NCI-H2227 treated with DMSO at 0.1 percent for 48 hours (cell line): ENCODE data around the gene PARS2.

Source experiments
- DNase-seq: peaks from one replicate; lab custom pipeline; 2025; lab: John Stamatoyannopoulos, UW

The PARS2 gene

DNA sequence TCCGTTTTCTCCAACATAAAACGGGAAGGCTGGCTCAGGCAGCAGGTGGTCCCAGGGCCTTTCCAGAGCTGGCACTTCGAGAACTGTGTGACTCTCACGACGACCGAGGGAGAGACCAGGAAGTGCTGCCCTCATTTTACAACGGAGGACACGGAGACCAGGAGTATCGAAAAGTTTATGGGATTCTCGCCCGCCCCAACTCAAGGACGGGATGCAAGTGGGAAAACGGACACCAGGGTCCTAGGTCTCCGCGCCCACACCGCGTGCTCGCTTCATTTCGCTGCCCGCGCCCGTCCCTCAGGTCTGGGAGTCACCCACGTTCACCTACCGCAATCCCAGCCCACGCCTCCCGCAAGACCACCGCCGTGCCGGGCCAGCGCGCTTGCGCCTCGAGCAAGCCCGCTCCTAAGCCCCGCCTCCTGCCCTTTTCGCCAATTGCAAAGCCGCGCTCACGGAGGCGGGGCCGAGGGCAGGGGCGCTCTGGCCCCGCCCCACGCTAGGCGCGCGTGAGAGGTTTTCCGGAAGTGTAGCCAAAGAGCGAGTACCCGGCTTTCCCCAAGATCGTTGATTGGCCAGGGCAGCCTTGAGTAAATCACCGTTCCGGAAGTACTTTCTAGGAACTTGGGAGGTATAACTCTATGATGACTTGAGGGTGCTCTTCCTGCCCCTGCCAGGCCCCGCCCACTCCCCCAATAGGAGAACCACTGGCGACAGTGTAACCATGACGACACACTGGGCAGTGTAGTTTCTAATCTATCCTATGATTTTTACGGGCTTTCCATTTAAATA, at the start of gene PARS2:
PARS2 (minus strand) TSS at position 391 of the 789 bp plus-strand sequence. CDS start 5,362 bp downstream, outside the sequence.
- peak; percentile 99 for DNase-seq

DNA sequence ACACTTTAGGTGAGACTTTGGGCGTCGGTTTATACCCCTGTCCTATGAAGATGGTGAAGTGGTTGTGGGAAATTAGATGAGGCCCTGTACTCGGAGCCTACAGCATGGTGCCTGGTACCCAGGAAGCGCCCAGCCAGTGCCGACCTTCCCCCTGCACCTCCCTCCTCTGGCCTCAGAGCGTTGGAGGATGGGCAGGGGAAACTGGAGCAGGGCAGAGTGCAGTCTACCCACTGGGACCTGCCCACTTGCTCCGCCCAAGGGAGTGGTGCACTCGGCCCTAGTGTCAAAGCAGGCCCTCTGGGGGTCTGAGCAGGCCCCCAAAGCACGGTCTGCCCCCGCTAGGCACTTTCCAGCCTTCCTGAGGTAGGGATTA, 49.8 kb upstream of the PARS2 start:
- DNase-seq = no peak

DNA sequence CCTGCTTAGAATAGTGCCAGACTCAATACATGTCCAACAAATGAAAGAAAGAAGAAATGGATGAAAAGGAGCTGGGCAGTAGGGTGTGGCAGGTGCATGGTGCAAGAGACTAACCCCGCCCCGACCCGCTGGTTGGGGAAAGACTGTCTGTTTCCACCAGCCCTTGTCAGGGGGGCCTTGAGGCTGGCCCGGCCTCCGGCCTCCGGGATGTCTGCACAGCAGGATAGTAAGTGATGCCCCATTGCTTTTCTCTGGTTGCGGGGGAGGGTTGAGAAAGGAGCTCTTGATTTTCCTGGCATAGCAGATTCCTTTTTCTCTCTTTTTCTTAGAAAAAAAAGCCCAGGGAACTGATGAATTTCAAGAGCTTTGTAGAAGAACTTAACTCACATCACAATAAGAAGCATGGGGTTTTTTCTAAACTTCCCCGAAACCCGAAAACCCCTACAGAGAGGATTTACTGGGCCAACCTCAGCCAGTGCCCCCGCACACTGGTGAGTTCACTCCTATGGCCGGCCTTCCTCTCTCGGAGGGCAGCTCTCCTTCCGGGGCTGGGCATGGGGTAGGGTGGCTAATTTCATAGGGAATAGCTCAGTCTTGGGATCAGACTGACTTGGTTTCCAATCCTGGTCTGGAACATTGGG, 49.3 kb upstream of the PARS2 start:
- no peak for DNase-seq

DNA sequence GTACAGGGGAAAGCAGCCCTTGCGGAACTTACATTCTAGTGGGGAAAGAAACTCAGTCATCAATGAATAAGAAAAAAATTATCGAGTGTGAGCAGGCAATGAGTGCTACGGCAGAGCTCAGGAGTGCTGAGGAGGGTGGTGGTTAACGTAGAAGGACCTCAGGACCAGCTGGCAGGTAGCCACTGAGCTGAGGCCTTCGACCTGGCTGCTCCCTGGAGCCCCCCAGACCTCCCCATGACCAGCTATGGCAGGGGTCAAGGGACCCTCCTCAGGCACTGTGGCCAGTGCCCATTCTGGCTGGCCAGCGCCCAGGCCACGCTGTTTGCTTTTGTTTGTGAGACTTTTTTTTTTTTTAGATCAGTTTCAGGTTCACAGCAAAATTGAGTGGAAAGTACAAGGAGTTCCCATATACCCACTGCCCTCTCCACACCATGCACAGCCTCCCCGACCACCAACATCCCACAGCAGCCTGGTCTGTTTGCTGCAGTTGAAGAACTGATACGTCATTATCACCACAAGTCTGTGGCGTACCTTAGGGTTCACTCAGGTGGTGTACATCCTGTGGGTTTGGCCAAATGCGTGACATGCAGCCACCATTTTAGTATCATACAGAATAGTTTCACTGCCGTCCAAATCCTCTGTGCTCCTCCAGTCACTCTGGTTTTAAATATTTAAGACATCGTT, 48.6 kb upstream of the PARS2 start:
- no peak for DNase-seq

DNA sequence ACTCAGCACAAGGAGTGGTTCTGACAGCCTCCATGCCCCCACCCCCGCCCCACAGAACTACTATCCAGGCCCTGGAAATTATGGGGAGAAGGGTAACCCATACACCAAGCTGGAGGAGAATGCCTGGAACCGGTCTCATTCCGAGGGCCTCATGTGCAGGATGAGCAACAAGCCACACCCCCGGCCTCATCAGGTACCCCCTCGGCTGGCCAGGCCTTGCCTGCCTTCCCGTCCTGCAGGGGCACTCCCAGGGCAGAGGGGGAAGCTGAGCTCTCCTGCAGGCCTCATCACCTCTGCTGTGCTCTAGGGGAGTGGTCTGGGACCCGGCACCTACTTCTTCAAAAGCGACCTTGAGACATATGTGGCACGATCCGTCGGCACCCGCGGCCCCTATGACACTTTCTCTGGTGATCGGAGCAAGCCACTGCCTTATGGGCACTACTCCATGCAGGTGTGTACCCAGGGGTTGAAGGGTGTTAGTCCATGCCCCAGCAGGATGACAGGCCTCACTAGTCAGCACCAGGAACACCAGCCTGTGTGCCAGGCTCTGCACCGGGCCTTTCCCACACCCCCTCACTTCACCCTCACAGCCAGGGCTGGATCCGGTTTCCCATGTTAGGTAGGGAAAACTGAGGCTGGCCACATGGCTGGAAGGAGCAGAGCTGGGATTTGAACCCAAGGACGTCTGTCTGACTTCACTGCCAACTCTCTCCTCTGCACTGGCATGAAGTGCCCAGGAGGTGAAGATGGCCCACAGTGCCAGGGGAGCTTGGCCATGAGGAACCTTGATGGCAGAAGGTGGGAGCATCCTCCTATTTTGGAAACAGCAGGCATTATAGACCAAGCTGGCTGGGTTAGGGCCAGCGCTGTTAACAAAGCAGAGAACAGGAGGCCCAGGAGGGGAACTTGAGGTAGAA, 47.7 kb upstream of the PARS2 start:
- DNase-seq = no peak

DNA sequence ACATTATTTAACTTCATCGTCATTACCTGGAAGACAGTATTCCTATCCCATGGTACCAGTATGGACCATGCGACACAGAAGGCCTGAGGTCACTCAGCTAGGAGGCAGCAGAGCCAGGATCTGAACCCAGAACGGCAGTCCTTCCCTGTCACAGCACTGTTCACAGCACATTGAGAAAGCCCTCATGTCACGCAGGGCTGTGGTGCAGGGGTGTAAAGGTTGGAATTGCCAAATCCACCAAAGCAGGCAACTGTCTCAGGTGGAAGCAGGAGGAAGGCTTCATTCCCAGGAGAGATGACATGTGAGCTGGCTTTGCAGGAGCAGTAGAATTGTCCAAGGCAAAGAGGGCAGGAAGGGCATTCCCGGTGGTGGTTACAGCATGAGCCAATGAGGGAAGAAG, 46.7 kb upstream of the PARS2 start:
- no peak for DNase-seq

DNA sequence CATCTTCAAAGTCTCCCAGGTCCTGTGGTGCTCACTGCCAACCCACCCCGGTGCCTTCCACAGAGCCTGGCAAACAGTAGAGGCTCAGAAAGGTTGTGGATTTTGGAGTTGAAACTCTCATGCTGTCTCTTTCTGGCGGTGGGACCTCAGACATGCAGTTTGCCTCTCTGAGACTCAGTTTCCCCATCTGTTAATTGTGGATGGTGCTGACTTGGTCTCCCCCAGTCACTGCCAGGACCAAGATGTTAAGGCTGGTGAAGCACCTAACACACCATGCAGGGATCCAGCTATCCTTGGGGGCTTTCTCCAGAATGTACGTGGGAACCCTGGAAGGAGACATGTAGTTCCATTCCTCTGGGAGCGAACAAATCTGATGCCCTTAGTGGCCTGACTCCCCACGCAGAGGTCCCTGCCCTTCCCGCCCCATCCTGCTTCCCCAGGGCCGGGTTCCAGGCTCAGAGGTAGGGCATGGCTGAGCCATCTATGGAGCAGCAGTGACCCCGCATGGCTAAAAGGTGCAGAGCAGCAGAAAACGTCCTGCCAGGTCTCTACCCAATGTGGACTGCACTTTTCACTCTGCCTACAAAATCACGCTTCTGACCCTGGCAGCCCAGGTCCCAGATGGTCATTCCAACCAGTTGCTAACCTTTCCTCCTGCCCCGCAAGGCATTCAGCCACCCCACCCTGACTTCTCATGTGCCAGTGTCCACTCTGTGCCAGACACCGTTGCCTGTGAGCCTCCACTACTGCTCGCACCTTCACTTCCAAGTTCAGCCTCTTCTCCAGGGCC, 46.0 kb upstream of the PARS2 start:
- DNase-seq = peak; percentile 31

DNA sequence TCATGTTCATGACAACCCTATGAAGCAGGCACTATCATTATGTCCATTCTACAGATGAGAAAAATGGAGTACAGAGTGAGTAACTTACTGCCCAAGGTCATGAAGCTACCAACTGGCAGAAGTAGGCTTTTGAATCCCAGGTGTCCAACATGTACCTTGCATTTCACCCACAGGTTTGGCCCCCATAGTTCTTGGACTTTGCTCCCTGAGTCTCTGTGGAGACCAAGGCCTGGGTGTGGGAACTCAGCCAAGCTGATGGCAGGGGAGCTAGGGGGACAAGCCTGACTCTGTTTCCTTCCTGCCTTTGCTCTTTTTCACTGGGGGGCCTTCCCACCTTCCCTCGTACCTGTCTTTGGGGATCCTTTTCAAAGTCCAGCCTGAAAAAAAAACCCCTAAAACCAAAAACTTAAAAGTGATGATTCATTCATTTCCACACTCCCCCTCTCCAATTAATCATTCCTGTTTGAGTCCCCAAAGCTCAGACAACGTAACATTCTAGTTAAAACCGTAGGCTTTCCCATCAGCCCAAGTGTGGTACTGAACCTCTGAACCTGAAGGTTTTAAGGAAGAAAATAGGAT, 45.3 kb upstream of the PARS2 start:
- no peak for DNase-seq

DNA sequence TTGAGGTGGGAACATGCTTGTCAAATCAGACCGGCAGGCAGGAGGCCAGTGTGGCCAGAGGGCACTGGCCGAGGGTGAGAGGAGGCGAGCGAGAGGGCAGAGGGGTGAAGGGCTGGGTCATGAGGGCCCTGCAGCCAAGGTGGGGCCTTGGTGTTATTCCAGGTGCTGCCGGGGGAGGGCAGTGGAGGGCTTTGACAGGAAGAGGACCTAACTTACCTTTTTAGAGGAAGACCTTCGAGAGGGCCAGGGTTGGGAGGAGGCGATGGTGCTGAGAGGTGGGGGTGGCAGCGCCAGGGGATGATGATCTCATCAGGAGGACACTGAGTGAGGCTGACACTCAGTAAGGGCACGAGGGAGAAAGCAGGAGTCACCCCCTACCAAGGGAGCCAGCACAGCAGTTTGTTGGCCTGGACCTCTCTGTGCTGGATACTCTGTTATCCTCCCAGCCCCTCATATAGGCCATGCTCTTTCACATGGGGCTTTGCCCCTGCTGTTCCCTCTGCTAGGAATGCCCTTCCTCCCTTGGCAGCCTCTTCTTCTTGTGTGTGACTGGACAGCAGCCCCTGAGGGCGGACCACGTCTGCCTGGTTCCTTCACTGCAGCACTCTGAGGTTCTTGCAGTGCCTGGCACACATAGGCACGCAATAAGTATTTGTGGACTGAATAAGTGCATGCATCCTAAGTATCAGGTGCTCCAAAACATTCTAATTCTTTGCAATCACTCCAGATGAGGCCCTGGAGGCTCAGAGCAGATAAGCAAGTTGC, 44.3 kb upstream of the PARS2 start:
- DNase-seq = no peak

DNA sequence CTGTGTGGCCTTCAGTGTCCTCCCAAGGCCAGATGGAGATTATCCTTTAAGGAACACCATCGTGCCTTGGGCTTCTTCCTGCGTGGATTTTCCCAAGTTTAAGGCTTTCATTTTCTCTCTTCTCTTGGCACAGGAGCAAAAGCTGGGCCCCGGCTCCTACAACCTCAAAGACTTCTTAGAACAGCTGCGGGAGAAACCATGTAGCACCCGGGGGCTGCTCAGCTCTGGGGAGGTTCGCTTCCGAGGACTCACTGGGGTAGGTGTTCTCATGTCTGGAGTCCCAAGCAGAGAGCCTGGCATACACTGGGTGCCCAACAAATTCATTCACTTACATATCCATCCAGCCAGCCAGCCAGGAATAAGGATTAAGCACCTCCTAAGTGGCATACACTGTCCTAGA, 43.4 kb upstream of the PARS2 start:
- no peak for DNase-seq

DNA sequence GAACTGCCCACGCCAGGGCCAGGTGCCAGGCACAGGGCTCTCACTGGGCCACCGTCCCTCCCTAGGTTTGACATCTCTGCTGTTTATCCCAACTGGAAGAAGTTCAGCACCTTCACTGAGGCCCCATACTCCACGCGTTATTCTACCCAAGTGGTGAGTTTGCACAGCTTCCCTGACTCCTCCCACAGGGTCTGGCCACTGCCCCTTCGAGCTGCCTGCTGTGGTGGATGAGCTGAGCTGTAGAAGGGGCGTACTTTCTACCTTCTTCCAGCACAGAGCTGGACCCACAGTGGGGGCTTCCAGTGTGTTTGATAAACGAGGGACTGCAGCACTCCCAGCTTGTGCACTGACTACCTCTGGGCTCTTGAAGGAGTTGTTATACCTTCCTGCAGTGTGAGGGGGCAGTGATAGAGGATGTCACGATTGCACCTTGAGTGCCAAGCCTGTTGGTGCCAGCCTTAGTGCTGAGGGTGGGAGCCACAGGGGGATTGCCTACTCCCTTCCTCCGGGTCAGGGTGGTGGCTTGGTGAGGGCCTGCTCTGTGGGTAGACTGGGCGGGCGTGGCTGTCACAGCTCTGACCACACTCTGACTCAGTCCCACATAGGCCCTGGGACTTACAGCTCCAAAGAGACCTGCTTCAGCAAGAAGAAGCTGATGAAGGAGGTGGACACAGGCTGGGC, 42.7 kb upstream of the PARS2 start:
- DNase-seq = no peak

DNA sequence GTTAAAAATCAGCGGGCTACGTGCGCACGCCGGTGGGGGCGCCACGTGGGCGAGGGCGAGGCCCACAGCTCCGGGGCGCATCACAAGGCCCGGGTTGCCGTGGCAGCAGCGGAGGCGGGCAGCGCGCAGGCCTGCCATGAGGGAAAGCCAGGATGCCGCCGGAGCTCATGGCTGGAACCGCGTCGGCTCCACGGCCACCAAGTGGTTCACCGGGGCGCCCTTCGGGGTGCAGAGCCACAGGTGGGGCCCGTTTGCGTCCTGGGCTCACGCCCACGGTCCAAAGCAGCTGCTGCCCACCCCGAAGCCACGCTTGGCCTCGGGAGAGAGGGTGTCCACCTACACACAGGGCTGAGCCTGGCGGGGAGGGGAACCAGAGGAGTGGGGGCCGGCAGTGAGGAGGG, 41.7 kb upstream of the PARS2 start:
- DNase-seq = no peak

DNA sequence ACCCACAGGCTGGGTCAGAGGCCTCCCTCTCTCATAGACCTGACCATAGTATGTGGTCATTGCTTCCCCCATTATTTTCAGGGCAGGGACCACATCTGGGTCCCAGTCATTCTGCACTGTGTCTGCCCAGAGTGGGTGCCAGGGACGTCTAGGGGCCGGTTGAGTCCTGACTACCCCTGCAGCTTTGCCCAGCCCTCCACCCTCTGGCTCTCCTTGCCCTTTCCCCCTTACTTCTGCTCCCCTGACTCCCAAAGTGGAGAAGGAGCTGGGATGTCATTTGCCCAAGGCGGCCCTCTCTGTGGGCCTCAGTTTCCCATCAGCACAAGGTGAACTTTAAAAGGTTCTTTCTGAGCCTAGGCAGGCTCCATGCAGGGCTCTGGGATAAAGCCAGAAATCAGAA, 41.1 kb upstream of the PARS2 start:
- DNase-seq = no peak

DNA sequence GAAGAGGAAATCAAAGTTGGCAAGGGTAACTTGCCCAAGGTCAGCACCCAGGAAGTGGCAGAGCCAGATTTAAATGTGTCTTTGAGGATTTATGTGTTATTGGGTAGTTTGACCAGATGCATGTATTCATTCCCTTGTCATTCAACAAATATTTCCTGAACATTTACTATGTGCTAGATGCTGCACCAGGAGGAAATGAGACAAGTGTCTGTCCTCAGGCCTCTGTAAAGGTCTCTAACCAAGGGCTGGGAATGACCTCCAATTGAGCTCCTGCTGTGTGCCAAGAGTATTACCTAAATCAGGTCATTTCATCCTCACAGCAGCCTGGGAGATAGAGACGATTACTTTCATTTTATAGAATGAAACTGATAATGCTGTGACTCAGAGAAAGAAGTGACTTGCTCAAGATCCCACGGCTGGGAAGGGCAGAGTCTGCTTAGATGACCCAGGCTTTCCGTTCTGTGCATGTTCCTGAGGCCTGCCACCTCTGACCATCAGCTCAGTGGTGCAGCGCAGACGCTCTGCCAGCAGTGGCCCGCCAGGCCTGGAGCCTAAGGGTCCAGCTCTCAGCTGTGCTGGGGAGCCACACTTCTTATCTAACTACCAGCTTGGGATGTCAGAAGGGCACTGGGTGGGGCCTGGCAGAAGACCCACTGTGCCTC, 40.3 kb upstream of the PARS2 start:
- DNase-seq = no peak

DNA sequence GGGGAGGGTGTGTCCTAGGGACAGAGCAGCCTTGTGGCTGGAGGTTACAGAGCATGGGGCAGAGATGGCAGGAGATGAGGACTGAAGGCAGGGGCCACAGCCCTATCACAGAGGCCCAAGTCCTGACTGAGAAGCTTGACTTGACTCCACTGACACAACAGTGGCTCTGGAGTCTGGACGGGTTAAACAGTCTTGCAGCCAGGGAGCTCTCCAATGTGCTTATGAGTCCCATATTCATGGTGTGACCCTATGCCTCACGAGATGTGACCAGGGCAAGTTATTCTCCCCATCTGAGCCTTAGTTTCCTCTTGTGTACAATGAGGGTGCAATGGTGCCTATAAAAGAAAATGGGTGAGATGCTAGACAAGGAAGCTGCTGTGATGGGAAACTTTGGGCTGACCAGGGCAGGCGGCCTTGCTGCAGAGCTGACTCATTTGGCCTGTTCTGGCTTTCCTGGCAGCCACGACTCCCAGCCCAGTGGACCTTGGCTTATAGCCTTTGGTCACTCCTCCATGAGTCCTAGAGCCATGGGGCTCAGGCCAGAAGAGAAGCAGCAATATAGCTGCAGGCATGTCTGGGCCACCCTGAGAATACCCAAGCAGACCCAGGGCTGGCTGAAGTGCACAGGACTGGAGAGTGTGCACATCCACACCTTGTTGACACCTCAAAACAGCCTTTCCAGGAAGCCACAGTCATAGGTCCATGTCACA, 39.6 kb upstream of the PARS2 start:
- DNase-seq = no peak

DNA sequence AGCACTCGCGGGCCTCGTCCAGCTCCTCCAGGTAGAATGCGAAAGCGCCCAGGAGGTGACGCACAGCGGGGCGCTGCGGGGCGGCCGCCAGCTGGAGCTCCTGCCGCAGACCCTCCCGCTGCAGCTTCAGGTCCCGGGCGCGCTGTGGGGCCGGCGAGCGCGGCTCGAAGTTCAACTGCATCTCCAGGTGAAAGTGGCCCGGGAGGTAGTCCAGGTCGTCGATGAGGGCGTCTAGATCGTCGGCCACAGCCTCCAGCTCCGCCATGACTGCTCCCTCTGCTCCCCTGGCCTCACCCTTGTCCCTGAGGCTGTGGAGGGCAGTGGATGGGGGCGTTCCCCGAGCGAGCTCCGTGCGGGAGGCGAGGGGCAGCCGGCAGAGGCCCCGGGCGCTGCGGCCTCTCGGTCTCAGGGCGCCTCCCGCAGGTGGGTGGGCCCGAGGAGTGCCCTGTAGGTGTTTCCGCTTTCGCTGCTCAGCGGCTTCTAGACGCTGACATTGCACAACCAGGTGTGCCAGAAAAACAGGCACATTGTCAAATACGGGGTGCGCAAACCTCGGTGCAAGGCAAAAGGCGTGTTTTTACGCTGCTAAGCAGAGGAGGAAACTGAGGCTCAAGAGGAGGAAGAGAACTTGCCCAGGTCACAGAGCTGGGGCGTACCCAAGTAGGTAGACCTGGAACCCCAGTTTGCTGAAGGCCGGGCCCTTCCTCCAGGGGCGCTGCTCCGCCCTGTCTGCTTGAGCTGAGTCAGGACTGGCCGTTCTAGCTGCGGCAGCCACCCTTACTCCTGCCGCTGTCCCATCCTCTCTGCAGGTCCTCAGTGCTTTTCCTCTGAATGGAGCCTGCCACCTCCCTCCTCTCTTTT, 36.8 kb upstream of the PARS2 start, which contains the start of gene TTC22:
TTC22 (minus strand) TSS at position 425 of the 861 bp plus-strand sequence; CDS start at position 265, 160 bp downstream.
- DNase-seq = no peak
